Transverse colon (tissue), 4 donors: ENCODE measurements around the gene FCN2. TPM values are rescaled to one million over a fixed set of nuclear protein-coding genes. Genes with fewer than 3 reads are reported as not detected.

Experiments used
- DNase-seq: peaks from one replicate; pipeline ENCODE4 v3.0.0-alpha.2; 2019
- H3K27ac ChIP-seq, 4 donors: fragments of 200-600 bp; sonication (generic); 2 replicates each; pipeline ENCODE4 v1.5.1; 2016 to 2018; ENCODE audit warnings: inconsistent platforms in 4 of 4
- H3K27me3 ChIP-seq: fragments of 200-600 bp; sonication (generic); 2 replicates; pipeline ENCODE4 v1.5.1; 2017; ENCODE audit warnings: inconsistent platforms
- H3K36me3 ChIP-seq, 4 donors: fragments of 200-600 bp; sonication (generic); 2 replicates each; pipeline ENCODE4 v1.5.1; 2017 to 2019; ENCODE audit warnings: inconsistent platforms in 4 of 4
- H3K4me1 ChIP-seq, 4 donors: fragments of 200-600 bp; sonication (generic); 2 replicates each; pipeline ENCODE4 v1.5.1; 2017 to 2020; ENCODE audit warnings: inconsistent platforms in 4 of 4
- H3K4me3 ChIP-seq, 4 donors: fragments of 200-600 bp; sonication (generic); 1 replicate in 1 of 4; 2 replicates in 3 of 4; pipeline versions ENCODE4 v1.5.1 to v1.6.1; 2017 to 2019; ENCODE audit warnings: inconsistent platforms in 4 of 4
- H3K9me3 ChIP-seq, 2 donors: fragments of 200-600 bp; sonication (generic); 2 replicates each; pipeline ENCODE4 v1.5.1; 2017 to 2019; ENCODE audit warnings: inconsistent platforms in 2 of 2
- CTCF ChIP-seq, 5 experiments: fragments of 200-600 bp in 3 of 5; fragments of 450-650 bp in 2 of 5; sonication (generic) in 3 of 5; IDR thresholded peaks; 1 replicate in 2 of 5; 2 replicates in 3 of 5; pipeline ENCODE4 v1.5.1; 2016 to 2017; ENCODE audit warnings: antibody characterized with exemption in 5 of 5, inconsistent platforms in 3 of 5, mild to moderate bottlenecking in 2 of 5, moderate library complexity in 1 of 5
- EP300 ChIP-seq: sonication (generic); formaldehyde crosslinking; IDR thresholded peaks from one replicate; pipeline ENCODE4 v1.6.1; 2017; ENCODE audit warnings: antibody characterized with exemption, low read depth
- POLR2A ChIP-seq: fragments of 450-650 bp; IDR thresholded peaks from one replicate; pipeline ENCODE4 v1.6.1; 2016; ENCODE audit warnings: antibody characterized with exemption, mild to moderate bottlenecking, moderate library complexity
- POLR2AphosphoS5 ChIP-seq, 3 donors: sonication (generic); formaldehyde crosslinking; IDR thresholded peaks; one replicate each; pipeline ENCODE4 v1.6.1; 2016; ENCODE audit warnings: antibody characterized with exemption in 3 of 3
- WGBS, 2 donors: methylation state at CpG; one replicate each; pipeline ENCODE4 v1.1.5; 2018; ENCODE audit warnings: low coverage in 1 of 2; 5-methylcytosine and 5-hydroxymethylcytosine counted together
- in situ Hi-C, 4 donors: fragments of 200-750 bp; cut with MboI; loops; one replicate each; pipeline versions ENCODE4 v1.15.0 to v1.15.1; 2017; ENCODE audit warnings: low sequenced_read_pairs in 3 of 4, low pct_ligation_motif_present in 1 of 4, low pct_unique_long_range_greater_than_20kb in 1 of 4
- intact Hi-C: fragments of 100-400 bp; cut with DNase I; formaldehyde crosslinking; loops from one replicate; pipeline ENCODE4 v1.15.1; 2023; ENCODE audit warnings: low total_unique reads
- total RNA-seq, 4 donors: library from RNA; depleted of rRNA; stranded (reverse); fragments of >200 nt; gene quantifications; one replicate each; pipeline ENCODE4 v1.1.0, GENCODE V29; 2016

Gene FCN2
- total RNA-seq, 4 donors from 2014 or later, result not detected

GRCh38 chr9:134891053-134891452 lies 10.4 kb downstream of the FCN2 start:
- H3K9me3 ChIP-seq, result no peaks in the 10 kb centered on the region
- no peaks in the 10 kb centered on the region for H3K36me3 ChIP-seq
- WGBS, 2 donors, result 57 to 75% methylated on average over 5 to 8 of the region's 8 CpGs
- DNase-seq, result no peak
- H3K27me3 ChIP-seq, result no peaks in the 10 kb centered on the region
- intact Hi-C loops (no loop called here), in situ Hi-C loops (no loop called here)
- TF ChIP-seq POLR2AphosphoS5 (IDR thresholded peaks at IDR 0.05), result no peak
- no peak for TF ChIP-seq POLR2A
- no peak for TF ChIP-seq EP300
- no peak for TF ChIP-seq CTCF (IDR thresholded peaks at IDR 0.05)
- no peak overlapping the region for H3K4me3 ChIP-seq
- H3K27ac ChIP-seq, result no peak overlapping the region
- no peaks in the 10 kb centered on the region for H3K4me1 ChIP-seq

GRCh38 chr9:134891713-134892112 lies 11.1 kb downstream of the FCN2 start:
- no peak for TF ChIP-seq EP300
- no peak for TF ChIP-seq POLR2A
- no peak for TF ChIP-seq CTCF (IDR thresholded peaks at IDR 0.05)
- TF ChIP-seq POLR2AphosphoS5 (IDR thresholded peaks at IDR 0.05), result no peak
- Histone ChIP-seq H3K9me3 (no peaks in the 10 kb centered on the region), H3K27me3 (no peaks in the 10 kb centered on the region), H3K4me1 (no peaks in the 10 kb centered on the region), H3K4me3 (no peak overlapping the region), H3K27ac (no peak overlapping the region), H3K36me3 (no peaks in the 10 kb centered on the region)
- in situ Hi-C loops, result no loop called here
- no peak for DNase-seq
- WGBS, 2 donors, result 53% methylated on average over 5 of the region's 5 CpGs; no CpG with 5 or more reads in 1 of the 2 donors
- intact Hi-C loops, result no loop called here

GRCh38 chr9:134892221-134892620 lies 11.6 kb downstream of the FCN2 start:
- TF ChIP-seq POLR2AphosphoS5 (IDR thresholded peaks at IDR 0.05) (no peak), EP300 (no peak), CTCF (IDR thresholded peaks at IDR 0.05) (no peak), POLR2A (no peak)
- H3K9me3 ChIP-seq, result no peaks in the 10 kb centered on the region
- H3K4me1 ChIP-seq, result no peaks in the 10 kb centered on the region
- H3K27me3 ChIP-seq, result no peaks in the 10 kb centered on the region
- 68% methylated on average over 6 of the region's 6 CpGs; no CpG with 5 or more reads in 1 of the 2 donors for WGBS, 2 donors
- in situ Hi-C loops (no loop called here), intact Hi-C loops (no loop called here)
- no peaks in the 10 kb centered on the region for H3K36me3 ChIP-seq
- no peak overlapping the region for H3K27ac ChIP-seq
- no peak for DNase-seq
- no peak overlapping the region for H3K4me3 ChIP-seq

- no peak for TF ChIP-seq CTCF (IDR thresholded peaks at IDR 0.05)
- no peak for TF ChIP-seq POLR2A
- WGBS, 2 donors, result 75% methylated on average over 7 of the region's 7 CpGs; no CpG with 5 or more reads in 1 of the 2 donors
- Histone ChIP-seq H3K4me1 (no peaks in the 10 kb centered on the region), H3K27ac (no peak overlapping the region), H3K9me3 (no peaks in the 10 kb centered on the region), H3K36me3 (no peaks in the 10 kb centered on the region), H3K4me3 (no peak overlapping the region), H3K27me3 (no peaks in the 10 kb centered on the region)
- DNase-seq, result no peak
- intact Hi-C loops, result no loop called here
- in situ Hi-C loops, result no loop called here
Observed at GRCh38 chr9:134892820-134893420, 12.3 kb downstream of the FCN2 start.
